ENCODE measurements around the gene PFKFB4. TPM values are rescaled to one million over a fixed set of nuclear protein-coding genes. Genes with fewer than 3 reads are reported as not detected.

The PFKFB4 gene
- total RNA-seq, 1 experiment from 2014 or later = 20.3 TPM

DNA sequence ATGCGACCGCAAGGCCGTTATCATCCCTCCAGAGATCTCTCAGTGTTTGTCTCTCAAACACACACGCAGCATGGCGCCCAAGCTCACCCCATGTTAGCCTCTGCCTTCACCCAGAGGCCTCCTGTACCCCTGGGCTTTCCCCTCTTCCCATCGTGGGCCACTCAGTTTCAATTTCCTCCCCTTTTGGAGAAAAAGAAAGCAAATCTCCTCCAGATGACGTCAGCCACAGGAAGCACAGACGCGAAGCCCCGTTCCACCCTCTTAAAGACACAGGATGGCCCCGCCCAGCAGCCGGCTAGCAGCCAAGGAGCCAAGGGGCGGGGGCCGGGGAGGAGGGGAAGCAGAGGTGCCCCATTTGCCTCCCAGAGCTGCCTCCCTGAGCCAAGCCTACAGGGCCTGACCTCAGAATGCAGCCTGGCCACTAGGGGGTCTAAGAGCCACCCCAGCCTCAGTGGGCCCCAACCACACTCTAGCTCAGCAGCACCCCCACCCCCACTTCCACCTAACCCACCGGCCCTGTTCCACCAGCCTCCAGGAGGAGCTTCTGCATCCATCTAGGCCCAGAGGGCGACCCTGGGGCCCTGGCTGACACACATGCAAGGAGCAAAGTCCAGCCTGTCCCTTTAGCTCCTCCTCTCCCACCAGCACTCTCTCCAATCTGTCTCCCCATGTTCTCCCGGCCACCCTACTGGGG lies 83.5 kb downstream of the PFKFB4 start (continued):
- TF ChIP-seq ZBTB33 (IDR thresholded peaks at IDR 0.05; ENCODE audit: extremely low read depth, insufficient replicate concordance, low read length) = no peak
- TF ChIP-seq RAD21 (IDR thresholded peaks at IDR 0.05; ENCODE audit: low read depth) = no peak
- no peak for TF ChIP-seq JUND (IDR thresholded peaks at IDR 0.05)
- TF ChIP-seq CEBPB (IDR thresholded peaks at IDR 0.05; ENCODE audit: low read depth) = no peak
- TF ChIP-seq SIN3A (IDR thresholded peaks at IDR 0.05; ENCODE audit: low read depth) = no peak
- peak; percentile 71 for TF ChIP-seq POLR2A (IDR thresholded peaks at IDR 0.05; ENCODE audit: borderline replicate concordance, extremely low read depth, insufficient read depth, insufficient read length)
- peak; percentile 71 for TF ChIP-seq POLR2AphosphoS5 (IDR thresholded peaks at IDR 0.05; ENCODE audit: low read depth, low read length)
- TF ChIP-seq EZH2phosphoT487 (IDR thresholded peaks at IDR 0.05; ENCODE audit: borderline replicate concordance) = no peak
- no peak for TF ChIP-seq CBX3 (IDR thresholded peaks at IDR 0.05; ENCODE audit: low read depth)

DNA sequence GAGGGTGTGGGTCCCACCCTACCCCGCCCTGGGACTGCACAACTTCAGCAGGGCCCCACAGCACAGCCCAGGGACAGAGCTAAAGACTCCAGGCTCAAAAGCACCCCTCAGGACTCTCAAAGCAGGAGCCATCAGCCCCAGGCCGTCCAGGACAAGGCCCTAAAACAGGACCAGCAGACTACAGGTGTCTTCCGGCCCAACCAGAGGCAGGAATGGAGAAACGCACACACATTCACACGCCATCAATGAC lies 84.0 kb downstream of the PFKFB4 start:
- ChIA-PET CTCF (interaction anchor here (0.6 to 2.2 kb wide), 8 partner anchors 35 to 163 kb away, joined by 3 to 7 read pairs (median 4); partner anchors contain the start of gene SLC26A6), POLR2A (interaction anchor here (0.8 to 1.8 kb wide), 5 partner anchors 26 to 88 kb away, joined by 3 to 10 read pairs (median 4); partner anchors contain the start of genes ATRIP and PFKFB4)
- ATAC-seq = peak; percentile 57

More for the DNA sequence above, 84.0 kb downstream of the PFKFB4 start:
- H3K9ac ChIP-seq (ENCODE audit: low read length) = peak overlapping the region; percentile 75
- H3K4me2 ChIP-seq (ENCODE audit: low read length) = peak overlapping the region; percentile 79
- no peaks in the 10 kb centered on the region for H3K9me2 ChIP-seq (ENCODE audit: insufficient read depth)
- intact Hi-C loops (cut with micrococcal nuclease) = loop anchor here (2.0 kb wide), 2 partner anchors 34 to 76 kb away; no protein-coding TSS in a partner anchor
- BruUV-seq (replicated peaks) = TSS peak; percentile 86
- H3K79me2 ChIP-seq (ENCODE audit: insufficient read depth, low read length) = peaks cover 42% of the 10 kb centered on the region
- peaks cover 20 to 34% of the 10 kb centered on the region in 2 experiments; a peak in 3 of 4 replicates for H3K4me1 ChIP-seq (ENCODE audit: control insufficient read depth in 1 of 2, insufficient read depth in 2 of 2, low read length in 2 of 2)
- H3K27ac ChIP-seq (ENCODE audit: low read depth, low read length) = peak overlapping the region; percentile 73
- no peaks in the 10 kb centered on the region for H3K27me3 ChIP-seq (ENCODE audit: insufficient read depth, low read length)
- DNase-seq (ENCODE audit: low read depth, low spot score) = peak; percentile 54
- TF ChIP-seq, protein P1, sequence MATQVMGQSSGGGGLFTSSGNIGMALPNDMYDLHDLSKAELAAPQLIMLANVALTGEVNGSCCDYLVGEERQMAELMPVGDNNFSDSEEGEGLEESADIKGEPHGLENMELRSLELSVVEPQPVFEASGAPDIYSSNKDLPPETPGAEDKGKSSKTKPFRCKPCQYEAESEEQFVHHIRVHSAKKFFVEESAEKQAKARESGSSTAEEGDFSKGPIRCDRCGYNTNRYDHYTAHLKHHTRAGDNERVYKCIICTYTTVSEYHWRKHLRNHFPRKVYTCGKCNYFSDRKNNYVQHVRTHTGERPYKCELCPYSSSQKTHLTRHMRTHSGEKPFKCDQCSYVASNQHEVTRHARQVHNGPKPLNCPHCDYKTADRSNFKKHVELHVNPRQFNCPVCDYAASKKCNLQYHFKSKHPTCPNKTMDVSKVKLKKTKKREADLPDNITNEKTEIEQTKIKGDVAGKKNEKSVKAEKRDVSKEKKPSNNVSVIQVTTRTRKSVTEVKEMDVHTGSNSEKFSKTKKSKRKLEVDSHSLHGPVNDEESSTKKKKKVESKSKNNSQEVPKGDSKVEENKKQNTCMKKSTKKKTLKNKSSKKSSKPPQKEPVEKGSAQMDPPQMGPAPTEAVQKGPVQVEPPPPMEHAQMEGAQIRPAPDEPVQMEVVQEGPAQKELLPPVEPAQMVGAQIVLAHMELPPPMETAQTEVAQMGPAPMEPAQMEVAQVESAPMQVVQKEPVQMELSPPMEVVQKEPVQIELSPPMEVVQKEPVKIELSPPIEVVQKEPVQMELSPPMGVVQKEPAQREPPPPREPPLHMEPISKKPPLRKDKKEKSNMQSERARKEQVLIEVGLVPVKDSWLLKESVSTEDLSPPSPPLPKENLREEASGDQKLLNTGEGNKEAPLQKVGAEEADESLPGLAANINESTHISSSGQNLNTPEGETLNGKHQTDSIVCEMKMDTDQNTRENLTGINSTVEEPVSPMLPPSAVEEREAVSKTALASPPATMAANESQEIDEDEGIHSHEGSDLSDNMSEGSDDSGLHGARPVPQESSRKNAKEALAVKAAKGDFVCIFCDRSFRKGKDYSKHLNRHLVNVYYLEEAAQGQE (IDR thresholded peaks at IDR 0.05; ENCODE audit: low read depth) = no peak
- TF ChIP-seq POLR2AphosphoS5 (IDR thresholded peaks at IDR 0.05; ENCODE audit: low read depth, low read length) (no peak; the same call in 1 of the 2 replicates), ZFX (IDR thresholded peaks at IDR 0.05) (peak; percentile 68; the same call in 1 of the 2 replicates)
- TF ChIP-seq, protein P2, sequence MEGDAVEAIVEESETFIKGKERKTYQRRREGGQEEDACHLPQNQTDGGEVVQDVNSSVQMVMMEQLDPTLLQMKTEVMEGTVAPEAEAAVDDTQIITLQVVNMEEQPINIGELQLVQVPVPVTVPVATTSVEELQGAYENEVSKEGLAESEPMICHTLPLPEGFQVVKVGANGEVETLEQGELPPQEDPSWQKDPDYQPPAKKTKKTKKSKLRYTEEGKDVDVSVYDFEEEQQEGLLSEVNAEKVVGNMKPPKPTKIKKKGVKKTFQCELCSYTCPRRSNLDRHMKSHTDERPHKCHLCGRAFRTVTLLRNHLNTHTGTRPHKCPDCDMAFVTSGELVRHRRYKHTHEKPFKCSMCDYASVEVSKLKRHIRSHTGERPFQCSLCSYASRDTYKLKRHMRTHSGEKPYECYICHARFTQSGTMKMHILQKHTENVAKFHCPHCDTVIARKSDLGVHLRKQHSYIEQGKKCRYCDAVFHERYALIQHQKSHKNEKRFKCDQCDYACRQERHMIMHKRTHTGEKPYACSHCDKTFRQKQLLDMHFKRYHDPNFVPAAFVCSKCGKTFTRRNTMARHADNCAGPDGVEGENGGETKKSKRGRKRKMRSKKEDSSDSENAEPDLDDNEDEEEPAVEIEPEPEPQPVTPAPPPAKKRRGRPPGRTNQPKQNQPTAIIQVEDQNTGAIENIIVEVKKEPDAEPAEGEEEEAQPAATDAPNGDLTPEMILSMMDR (IDR thresholded peaks at IDR 0.05 in 2 of 3, conservative IDR thresholded peaks at IDR 0.05 in 1 of 3; ENCODE audit: borderline replicate concordance in 1 of 3, insufficient read depth in 1 of 3, low read depth in 2 of 3, low read length in 2 of 3) = 0 out of 6 replicates have a peak, but pooled peaks of 1 of the 3 experiments have one; percentile 7
- no peaks in the 10 kb centered on the region for H3K9me3 ChIP-seq (ENCODE audit: control insufficient read depth in 1 of 2, insufficient read depth in 1 of 2, low read depth in 1 of 2, low read length in 2 of 2)
- H4K20me1 ChIP-seq (ENCODE audit: insufficient read depth) = no peaks in the 10 kb centered on the region
- RAD21 ChIA-PET (ENCODE audit: low non-redundant PET in 1 of 2, low total read pairs in 2 of 2, uncharacterized antibody in 2 of 2, unreplicated experiment in 2 of 2) = no interaction called here
- H3K4me3 ChIP-seq (replicated peaks in 1 of 2; ENCODE audit: low read depth in 1 of 2, low read length in 2 of 2) = peak overlapping the region; percentile 65 to 91
- peak overlapping the region; percentile 19 for H2AFZ ChIP-seq (ENCODE audit: low read depth, low read length, poor library complexity, severe bottlenecking)
- H3K36me3 ChIP-seq (ENCODE audit: control insufficient read depth in 1 of 2, insufficient read depth in 2 of 2, low read length in 2 of 2) = no peaks in the 10 kb centered on the region
